Karpas-422 (cell line): ENCODE results near the gene PTH1R. TPM values are rescaled to one million over a fixed set of nuclear protein-coding genes. Genes with fewer than 3 reads are reported as not detected.

Experiments
- DNase-seq: peaks from one replicate; pipeline ENCODE4 v3.0.0-alpha.2; 2015
- H2AFZ ChIP-seq: fragments of 200-600 bp; sonication (generic); 2 replicates; pipeline ENCODE4 v1.6.1; 2014; ENCODE audit warnings: antibody characterized with exemption, low read length, mixed read lengths
- H3K27ac ChIP-seq: fragments of 200-600 bp; sonication (generic); 2 replicates; pipeline ENCODE4 v1.5.1; 2014; ENCODE audit warnings: mild to moderate bottlenecking, low read length, moderate library complexity
- H3K27me3 ChIP-seq: fragments of 200-600 bp; sonication (generic); 2 replicates; pipeline ENCODE4 v1.6.1; 2014; ENCODE audit warnings: low read length, mixed read lengths
- H3K36me3 ChIP-seq: fragments of 200-600 bp; sonication (generic); 2 replicates; pipeline ENCODE4 v1.6.1; 2014; ENCODE audit warnings: low read length, mixed read lengths; ENCODE audit not compliant: insufficient read depth
- H3K4me1 ChIP-seq: fragments of 200-600 bp; sonication (generic); 2 replicates; pipeline ENCODE4 v1.6.1; 2014; ENCODE audit warnings: mild to moderate bottlenecking, low read length, mixed read lengths
- H3K4me2 ChIP-seq: fragments of 200-600 bp; sonication (generic); 2 replicates; pipeline ENCODE4 v1.6.1; 2014; ENCODE audit warnings: low read length, low read depth, mild to moderate bottlenecking; ENCODE audit not compliant: poor library complexity, severe bottlenecking
- H3K4me3 ChIP-seq: fragments of 200-600 bp; sonication (generic); 2 replicates; pipeline ENCODE4 v1.5.1; 2014; ENCODE audit warnings: mild to moderate bottlenecking, antibody characterized with exemption, low read length, mixed read lengths
- H3K79me2 ChIP-seq: fragments of 200-600 bp; sonication (generic); 2 replicates; pipeline ENCODE4 v1.6.1; 2014; ENCODE audit warnings: mild to moderate bottlenecking, low read length, mixed read lengths
- H3K9ac ChIP-seq: fragments of 200-600 bp; sonication (generic); 2 replicates; pipeline ENCODE4 v1.6.0; 2014; ENCODE audit warnings: low read length
- H3K9me2 ChIP-seq: fragments of 200-600 bp; sonication (generic), shearing (Covaris generic); replicated peaks from 2 replicates; pipeline ENCODE4 v1.6.0; 2014; ENCODE audit warnings: mild to moderate bottlenecking, low read length, moderate library complexity; ENCODE audit not compliant: insufficient read depth
- H3K9me3 ChIP-seq: fragments of 300-700, 200-600 bp; sonication (generic); 2 replicates; pipeline ENCODE4 v1.6.1; 2014; ENCODE audit warnings: low read length, mixed read lengths
- H4K20me1 ChIP-seq: fragments of 200-600 bp; sonication (generic); 2 replicates; pipeline ENCODE4 v1.6.1; 2014; ENCODE audit warnings: mild to moderate bottlenecking, antibody characterized with exemption, low read length, low read depth; ENCODE audit not compliant: insufficient read depth
- total RNA-seq: library from RNA; depleted of rRNA; stranded (reverse); fragments of >200 nt; shearing (Covaris generic); gene quantifications from 2 replicates; pipeline ENCODE4 v1.2.3, GENCODE V29; 2014; ENCODE audit warnings: low replicate concordance; rRNA removed

PTH1R gene
- total RNA-seq = not detected in 2 replicates

DNA sequence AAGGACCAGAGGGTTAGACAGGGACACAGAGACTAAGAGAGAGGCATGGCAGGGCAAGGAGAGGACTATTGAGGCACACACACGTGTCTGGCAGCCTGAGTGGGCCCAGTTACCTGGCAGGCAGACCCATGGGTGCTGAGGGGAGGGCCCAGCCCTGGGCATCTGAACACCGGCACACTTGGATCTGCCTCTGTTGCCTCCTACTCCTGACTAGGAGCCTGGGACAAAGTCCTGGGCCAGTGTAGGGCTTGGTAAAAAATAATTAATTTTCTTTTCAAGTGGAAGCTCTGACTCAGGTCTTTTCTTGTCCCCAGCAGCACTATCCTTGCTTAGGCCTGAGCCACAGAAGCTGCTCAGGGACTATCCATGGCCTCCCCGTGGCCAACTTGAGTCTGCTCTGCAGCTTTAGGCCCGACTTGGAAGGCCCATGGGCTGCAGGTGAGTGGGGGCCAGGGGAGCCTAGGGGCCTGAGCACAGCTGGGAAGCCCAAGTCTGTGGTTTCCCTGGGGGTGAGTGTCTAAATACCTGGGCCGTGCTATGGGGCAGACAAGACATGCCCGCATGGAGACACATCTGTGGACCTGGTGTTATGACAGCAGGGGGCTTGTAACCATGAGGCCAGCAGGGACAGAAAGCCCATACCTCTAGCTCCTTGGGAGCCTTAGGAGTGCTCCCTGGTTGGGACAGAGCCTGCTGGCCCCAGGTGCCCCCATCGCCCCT lies at the start of gene PTH1R:
Gene PTH1R (plus strand): TSS at position 316 of the 720 bp plus-strand sequence. CDS start 5,839 bp downstream, outside the sequence.
- Histone ChIP-seq H3K9ac (no peak within 1 kb of the TSS), H4K20me1 (no peaks in the 10 kb centered on the region), H3K36me3 (no peaks in the 10 kb centered on the region), H3K9me2 (no peaks in the 10 kb centered on the region), H3K27ac (no peak within 1 kb of the TSS), H2AFZ (no peak within 1 kb of the TSS), H3K9me3 (no peaks in the 10 kb centered on the region), H3K27me3 (no peaks in the 10 kb centered on the region), H3K4me3 (no peak within 1 kb of the TSS), H3K4me2 (no peak within 1 kb of the TSS), H3K79me2 (no peaks in the 10 kb centered on the region), H3K4me1 (no peaks in the 10 kb centered on the region)
- no peak for DNase-seq

DNA sequence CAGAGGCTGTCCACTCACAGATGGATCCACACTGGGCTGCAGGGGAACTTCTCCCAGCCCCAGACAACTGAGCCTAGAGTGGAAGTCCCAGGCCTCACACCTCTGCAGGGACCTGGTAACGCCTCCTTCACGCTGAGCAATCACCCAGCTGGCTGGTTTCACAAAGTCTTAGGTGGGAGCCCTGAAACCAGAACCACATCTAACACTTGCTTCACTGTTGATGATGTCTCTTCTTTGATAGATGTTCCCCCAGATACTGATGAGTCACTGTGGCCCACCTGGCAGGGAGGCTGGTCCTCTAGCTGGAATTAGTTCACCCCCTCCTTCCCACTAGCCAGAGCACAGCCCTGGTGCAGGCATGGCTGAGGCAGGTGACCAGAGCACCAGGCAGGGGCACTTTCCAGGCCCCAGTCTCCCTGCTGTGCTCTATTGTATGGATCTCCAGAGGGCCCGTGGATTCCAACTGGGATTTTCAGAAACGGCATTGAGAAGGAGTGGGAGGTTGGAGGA lies 47.8 kb upstream of the PTH1R start:
- Histone ChIP-seq H3K4me2 (no peak overlapping the region), H3K9me3 (no peaks in the 10 kb centered on the region), H3K4me3 (no peak overlapping the region), H3K27ac (no peak overlapping the region), H4K20me1 (no peaks in the 10 kb centered on the region), H3K79me2 (no peaks in the 10 kb centered on the region), H3K36me3 (no peaks in the 10 kb centered on the region), H3K27me3 (no peaks in the 10 kb centered on the region), H2AFZ (no peak overlapping the region), H3K9me2 (no peaks in the 10 kb centered on the region), H3K9ac (no peak overlapping the region), H3K4me1 (no peaks in the 10 kb centered on the region)
- no peak for DNase-seq

DNA sequence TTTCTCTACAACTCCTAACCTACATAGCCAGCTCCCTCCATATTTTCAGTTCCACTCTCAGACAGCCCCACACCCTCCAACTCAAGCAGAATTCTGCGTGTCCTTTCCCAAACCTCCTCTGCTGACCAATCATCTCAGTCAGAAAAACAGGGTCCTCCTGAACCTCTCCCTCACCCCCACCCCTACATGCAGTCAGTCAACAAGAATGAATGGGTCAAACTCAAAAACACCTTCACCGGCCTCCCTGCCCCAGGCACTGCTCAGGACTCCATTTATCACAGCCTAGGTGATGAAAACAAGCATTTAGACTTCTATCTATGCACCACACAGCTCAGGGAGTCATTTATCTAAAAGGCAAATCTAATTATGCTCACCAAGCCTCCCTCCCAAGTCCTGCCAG lies 46.7 kb upstream of the PTH1R start:
- Histone ChIP-seq H3K4me2 (no peak overlapping the region), H3K9me2 (no peaks in the 10 kb centered on the region), H3K36me3 (no peaks in the 10 kb centered on the region), H3K79me2 (no peaks in the 10 kb centered on the region), H3K4me3 (no peak overlapping the region), H3K27me3 (no peaks in the 10 kb centered on the region), H4K20me1 (no peaks in the 10 kb centered on the region), H3K9ac (no peak overlapping the region), H3K9me3 (no peaks in the 10 kb centered on the region), H3K4me1 (no peaks in the 10 kb centered on the region), H2AFZ (no peak overlapping the region), H3K27ac (no peak overlapping the region)
- no peak for DNase-seq

DNA sequence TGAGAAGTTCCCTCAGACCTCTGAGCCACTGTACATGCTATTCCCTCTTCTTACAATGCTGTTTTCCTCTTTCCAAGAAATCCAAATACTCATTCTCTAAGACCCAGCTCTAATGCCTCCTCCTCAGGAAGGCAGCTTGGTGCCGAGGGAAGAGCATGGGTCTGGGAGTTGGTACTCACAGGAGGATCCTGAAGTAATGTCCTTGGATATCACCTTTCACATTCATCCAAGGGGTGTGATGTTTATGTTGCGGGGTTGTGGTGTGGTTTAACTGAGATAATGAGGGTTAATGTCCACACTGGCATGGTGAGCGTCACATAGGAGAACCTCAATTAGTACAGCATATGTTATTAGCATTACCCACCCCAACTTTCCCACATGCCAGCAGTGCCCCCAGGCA lies 46.2 kb upstream of the PTH1R start:
- no peaks in the 10 kb centered on the region for H3K9me2 ChIP-seq
- no peak overlapping the region for H3K9ac ChIP-seq
- H3K4me2 ChIP-seq = no peak overlapping the region
- H3K79me2 ChIP-seq = no peaks in the 10 kb centered on the region
- DNase-seq = no peak
- H3K4me1 ChIP-seq = no peaks in the 10 kb centered on the region
- no peaks in the 10 kb centered on the region for H3K27me3 ChIP-seq
- no peak overlapping the region for H3K4me3 ChIP-seq
- H3K27ac ChIP-seq = no peak overlapping the region
- H3K9me3 ChIP-seq = no peaks in the 10 kb centered on the region
- no peak overlapping the region for H2AFZ ChIP-seq
- H3K36me3 ChIP-seq = no peaks in the 10 kb centered on the region
- H4K20me1 ChIP-seq = no peaks in the 10 kb centered on the region

DNA sequence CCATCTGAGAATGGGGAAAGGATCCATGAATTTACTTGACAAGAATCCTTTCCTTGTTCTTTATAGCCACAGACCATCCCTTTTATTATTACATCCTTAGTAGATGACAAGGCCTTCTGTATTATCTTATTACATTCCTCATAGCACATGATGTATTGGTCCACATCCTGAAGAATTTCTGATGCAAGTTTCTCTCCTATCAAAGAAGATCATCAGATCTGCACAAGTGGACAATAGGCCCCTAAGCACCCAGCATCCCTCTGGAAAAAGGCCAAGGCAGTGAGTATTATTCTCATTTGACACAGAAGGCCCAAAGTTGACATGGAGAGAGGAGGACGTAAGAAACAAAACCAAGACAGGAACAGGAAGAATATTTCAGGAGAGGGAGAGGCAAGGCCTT lies 45.7 kb upstream of the PTH1R start:
- no peak for DNase-seq
- H3K9me2 ChIP-seq = no peaks in the 10 kb centered on the region

DNA sequence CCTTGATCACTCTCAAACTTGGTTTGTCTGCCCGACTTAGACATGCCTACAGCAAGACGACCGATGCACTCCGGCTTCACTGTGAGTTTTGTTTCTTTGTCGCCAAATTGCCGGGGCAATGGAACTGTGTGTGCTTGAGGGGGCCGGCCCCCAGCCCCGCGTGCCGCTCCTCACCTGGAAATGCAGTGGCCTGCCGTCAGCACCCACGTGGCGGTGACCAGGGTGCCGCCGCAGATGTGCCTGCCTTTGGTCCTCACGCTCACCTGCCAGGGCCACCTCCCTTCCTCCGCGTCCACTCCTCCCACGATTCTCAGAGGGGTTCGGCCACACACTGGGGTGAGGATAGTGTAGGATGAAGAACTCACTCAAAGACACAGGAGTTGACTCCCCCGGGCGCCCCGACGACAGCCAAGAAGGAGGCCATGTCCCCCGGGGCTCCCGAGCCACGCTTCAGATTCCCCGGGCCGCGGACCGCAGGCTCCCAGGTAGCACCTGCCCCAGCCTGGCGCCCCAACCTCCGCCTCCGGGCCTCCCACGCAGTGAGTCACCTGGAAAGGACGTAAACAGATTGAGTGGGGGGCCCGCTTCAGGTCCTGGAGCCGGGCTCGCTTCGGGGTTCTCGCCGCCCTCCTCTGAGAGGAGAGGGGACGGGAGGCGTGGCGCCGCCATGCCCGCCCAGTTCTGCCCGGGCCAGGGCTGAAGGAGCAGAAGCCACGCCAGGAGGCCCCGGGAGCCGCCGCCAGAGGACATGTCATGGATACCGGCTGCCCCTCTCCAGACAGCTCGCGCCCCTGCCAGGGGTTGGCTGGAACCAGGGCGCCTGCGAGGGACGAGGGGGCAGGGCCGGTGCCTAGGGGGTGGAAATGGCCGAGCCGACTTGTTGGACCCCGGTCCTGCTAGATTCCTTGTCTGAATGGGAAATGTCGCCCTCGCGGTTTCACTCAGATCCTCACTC lies 43.9 kb upstream of the PTH1R start:
- H2AFZ ChIP-seq = no peak overlapping the region
- H3K36me3 ChIP-seq = no peaks in the 10 kb centered on the region
- no peaks in the 10 kb centered on the region for H3K79me2 ChIP-seq
- no peak overlapping the region for H3K4me2 ChIP-seq
- DNase-seq = no peak
- H3K27ac ChIP-seq = no peak overlapping the region
- H4K20me1 ChIP-seq = no peaks in the 10 kb centered on the region
- H3K4me1 ChIP-seq = no peaks in the 10 kb centered on the region
- no peaks in the 10 kb centered on the region for H3K9me3 ChIP-seq
- no peak overlapping the region for H3K9ac ChIP-seq
- no peak overlapping the region for H3K4me3 ChIP-seq
- no peaks in the 10 kb centered on the region for H3K27me3 ChIP-seq
- no peaks in the 10 kb centered on the region for H3K9me2 ChIP-seq

More for the DNA sequence above, 45.7 kb upstream of the PTH1R start:
- Histone ChIP-seq H3K4me1 (no peaks in the 10 kb centered on the region), H3K36me3 (no peaks in the 10 kb centered on the region), H4K20me1 (no peaks in the 10 kb centered on the region), H2AFZ (no peak overlapping the region), H3K9ac (no peak overlapping the region), H3K9me3 (no peaks in the 10 kb centered on the region), H3K79me2 (no peaks in the 10 kb centered on the region), H3K27ac (no peak overlapping the region), H3K4me2 (no peak overlapping the region), H3K4me3 (no peak overlapping the region), H3K27me3 (no peaks in the 10 kb centered on the region)

DNA sequence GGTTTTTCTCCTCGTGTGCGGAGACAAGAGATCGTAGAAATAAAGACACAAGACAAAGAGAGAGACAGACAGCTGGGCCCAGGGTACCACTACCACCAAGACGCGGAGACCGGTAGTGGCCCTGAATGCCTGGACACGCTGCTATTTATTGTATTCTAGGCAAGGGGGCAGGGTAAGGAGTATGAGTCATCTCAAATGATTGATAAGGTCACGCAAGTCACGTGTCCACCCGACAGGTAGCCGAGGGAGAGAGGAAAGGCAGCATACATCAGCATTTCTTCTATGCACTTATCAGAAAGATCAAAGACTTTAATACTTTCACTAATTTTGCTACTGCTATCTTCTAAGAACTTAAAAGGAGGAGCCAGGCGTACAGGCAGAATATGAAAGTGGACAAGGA lies 42.5 kb upstream of the PTH1R start:
- Histone ChIP-seq H3K9me2 (no peaks in the 10 kb centered on the region), H3K79me2 (no peaks in the 10 kb centered on the region), H3K27me3 (0 out of 2 replicates have a peak, but pooled peaks cover 2% of the 10 kb centered on the region), H3K9me3 (no peaks in the 10 kb centered on the region), H3K36me3 (no peaks in the 10 kb centered on the region), H3K27ac (no peak overlapping the region), H3K4me2 (no peak overlapping the region), H3K9ac (no peak overlapping the region), H3K4me1 (no peaks in the 10 kb centered on the region), H3K4me3 (no peak overlapping the region), H2AFZ (no peak overlapping the region), H4K20me1 (no peaks in the 10 kb centered on the region)
- DNase-seq = no peak

DNA sequence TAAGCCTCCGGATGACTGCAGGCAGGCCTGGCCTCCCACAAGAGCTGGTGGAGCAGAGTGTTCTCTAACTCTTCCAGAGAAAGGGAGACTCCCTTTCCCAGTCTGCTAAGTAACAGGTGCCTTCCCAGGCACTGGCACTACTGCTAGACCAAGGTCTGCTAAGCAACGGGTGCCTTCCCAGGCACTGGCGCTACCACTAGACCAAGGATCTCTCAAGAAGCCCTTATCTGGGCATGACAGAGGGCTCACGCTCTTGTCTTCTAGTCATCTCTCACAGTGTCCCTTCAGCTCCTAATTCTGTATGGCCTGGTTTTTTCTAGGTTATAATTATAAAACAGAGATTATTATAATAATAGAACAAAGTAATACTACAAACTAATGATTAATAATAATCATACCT lies 42.0 kb upstream of the PTH1R start:
- Histone ChIP-seq H3K4me1 (no peaks in the 10 kb centered on the region), H3K79me2 (no peaks in the 10 kb centered on the region), H3K36me3 (no peaks in the 10 kb centered on the region), H3K9me2 (no peaks in the 10 kb centered on the region), H3K4me2 (no peak overlapping the region), H2AFZ (no peak overlapping the region), H3K9ac (no peak overlapping the region), H3K4me3 (no peak overlapping the region), H3K9me3 (peaks cover 3% of the 10 kb centered on the region), H3K27ac (no peak overlapping the region), H4K20me1 (no peaks in the 10 kb centered on the region), H3K27me3 (0 out of 2 replicates have a peak, but pooled peaks cover 2% of the 10 kb centered on the region)
- DNase-seq = no peak
